CD4-positive, alpha-beta T cell treated with Interleukin-4 for 1 hour (primary cell): ENCODE data around the gene FUOM.
"Not testable (repeated sequence)": the region's sequence is repeated elsewhere in the genome, so short reads cannot be mapped to it uniquely, and the experiment has no call there.

ENCODE experiments used
- DNase-seq, 2 donors: peaks; one replicate each; pipeline ENCODE4 v3.0.0-alpha.2; 2020 to 2022

FUOM gene

DNA sequence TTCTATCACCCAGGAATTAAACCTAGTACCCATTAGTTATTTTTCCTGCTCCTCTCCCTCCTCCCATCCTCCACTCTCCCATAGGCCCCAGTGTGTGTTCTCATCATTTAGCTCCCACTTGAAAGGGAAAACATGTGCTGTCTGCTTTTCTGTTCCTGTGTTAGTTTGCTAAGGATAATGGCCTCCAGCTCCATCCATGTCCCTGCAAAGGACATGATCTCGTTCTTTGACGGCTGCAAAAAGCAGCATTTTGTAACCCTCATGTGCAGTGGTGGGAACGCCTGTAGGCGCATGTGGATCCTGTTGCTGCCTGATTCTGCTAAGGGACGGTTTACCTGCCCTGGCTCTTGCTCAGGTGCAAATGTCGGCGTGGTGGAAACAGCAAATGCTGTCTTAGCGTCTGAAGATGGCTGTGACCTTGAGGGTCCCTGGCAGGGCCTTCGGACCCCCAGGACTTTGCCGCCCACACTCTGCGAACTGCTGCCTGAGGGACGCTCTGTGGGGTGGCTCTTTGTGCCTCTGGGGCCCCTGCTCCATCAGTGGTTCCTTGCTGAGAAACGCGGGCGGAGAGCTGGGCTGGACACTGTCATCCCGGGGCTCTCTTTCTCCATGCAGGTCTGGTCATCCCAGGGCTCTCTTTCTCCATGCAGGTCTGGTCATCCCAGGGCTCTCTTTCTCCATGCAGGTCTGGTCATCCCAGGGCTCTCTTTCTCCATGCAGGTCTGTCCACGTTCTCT, 30.6 kb upstream of the FUOM start:
- no peak for DNase-seq

DNA sequence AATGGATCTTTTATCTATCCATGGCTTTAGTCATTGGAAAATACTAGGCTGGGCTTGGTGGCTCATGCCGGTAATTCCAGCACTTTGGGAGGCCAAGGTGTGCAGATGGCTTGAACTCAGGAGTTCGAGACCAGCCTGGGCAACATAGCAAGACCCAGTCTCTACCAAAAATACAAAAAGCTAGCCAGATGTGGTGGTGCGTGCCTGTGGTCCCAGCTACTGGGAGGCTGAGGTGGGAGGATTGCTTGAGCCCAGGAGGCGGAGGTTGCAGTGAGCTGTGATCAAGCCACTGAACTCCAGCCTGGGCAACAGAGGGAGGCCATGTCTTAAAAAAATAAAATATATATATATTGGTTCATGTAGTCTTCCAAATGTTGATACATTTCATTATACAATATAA, 29.1 kb upstream of the FUOM start:
- not testable (repeated sequence) for DNase-seq

DNA sequence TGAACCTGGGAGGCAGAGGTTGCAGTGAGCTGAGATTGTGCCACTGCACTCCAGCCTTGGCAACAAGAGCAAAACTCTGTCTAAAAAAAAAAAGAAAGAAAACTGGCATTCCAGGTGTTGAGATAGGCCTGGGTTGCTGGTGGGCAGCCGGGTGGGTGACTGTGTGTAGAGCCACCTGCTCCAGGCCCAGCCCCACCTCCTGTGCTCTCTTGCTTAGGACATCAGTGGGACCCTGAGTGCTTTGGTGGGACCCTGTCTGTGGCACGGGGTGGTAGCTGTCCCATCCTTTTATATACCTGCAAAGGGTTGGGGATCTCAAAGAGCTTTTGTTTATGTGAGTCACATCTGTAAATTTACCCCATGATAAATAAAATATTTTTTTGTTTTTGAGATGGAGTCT, 27.4 kb upstream of the FUOM start:
- no peak for DNase-seq

DNA sequence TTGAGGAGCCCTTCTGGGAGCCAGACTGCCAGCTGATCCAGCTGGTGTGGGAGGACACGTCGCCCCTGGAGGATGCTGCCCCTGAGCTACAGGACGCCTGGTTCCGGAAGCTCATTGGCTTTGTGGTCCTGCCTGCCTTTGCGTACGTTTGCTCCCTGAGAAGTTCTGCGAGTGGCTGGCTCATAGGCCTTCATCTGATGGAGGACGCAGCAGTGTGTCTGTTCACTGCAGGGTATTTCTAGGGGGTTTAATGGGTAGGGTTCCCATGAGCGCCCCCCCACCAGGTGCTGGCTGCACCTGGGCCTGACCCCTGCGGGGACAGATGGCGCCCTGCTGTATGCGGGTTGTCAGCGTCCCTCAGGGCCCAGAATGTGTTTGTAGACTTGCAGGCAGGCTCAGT, 26.3 kb upstream of the FUOM start:
- DNase-seq: no peak

DNA sequence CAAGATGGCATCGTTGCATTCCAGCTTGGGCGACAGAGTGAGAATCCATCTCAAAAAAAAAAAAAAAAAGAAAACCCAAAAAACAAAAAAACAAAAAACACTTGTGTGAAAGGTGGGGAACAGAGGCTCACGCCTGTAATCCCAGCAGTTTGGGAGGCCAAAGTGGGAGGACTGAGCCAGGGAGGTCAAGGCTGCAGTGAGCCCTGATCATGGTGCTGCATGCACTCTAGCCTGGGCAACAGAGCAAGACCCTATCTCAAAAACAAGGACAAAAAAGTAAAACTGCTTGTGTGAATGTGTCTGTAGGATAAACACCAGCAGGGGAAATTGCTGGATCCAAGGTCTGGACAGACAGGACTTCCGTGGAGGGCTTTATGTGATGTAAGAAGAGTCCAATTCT, 25.7 kb upstream of the FUOM start:
- no peak for DNase-seq

DNA sequence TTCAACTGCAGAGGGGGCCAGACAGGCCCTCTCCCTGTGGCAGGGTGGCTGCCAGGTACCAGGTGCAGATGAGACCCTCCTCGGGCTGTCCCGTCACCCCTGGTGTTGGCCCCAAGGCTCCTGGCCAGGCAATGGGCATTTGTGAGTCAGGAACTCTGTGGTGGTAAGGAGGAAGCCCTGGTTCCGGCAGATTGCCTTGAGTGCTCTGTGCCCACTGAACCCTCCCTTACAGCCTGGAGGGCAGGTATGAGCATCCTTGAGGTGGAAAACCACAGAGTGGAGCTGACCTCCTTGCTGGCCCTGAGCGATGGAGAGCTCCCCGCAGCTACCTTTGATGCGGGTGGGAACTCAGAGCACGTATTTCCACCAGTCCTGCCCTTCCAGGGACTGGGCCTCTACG, 23.2 kb upstream of the FUOM start:
- DNase-seq: no peak

DNA sequence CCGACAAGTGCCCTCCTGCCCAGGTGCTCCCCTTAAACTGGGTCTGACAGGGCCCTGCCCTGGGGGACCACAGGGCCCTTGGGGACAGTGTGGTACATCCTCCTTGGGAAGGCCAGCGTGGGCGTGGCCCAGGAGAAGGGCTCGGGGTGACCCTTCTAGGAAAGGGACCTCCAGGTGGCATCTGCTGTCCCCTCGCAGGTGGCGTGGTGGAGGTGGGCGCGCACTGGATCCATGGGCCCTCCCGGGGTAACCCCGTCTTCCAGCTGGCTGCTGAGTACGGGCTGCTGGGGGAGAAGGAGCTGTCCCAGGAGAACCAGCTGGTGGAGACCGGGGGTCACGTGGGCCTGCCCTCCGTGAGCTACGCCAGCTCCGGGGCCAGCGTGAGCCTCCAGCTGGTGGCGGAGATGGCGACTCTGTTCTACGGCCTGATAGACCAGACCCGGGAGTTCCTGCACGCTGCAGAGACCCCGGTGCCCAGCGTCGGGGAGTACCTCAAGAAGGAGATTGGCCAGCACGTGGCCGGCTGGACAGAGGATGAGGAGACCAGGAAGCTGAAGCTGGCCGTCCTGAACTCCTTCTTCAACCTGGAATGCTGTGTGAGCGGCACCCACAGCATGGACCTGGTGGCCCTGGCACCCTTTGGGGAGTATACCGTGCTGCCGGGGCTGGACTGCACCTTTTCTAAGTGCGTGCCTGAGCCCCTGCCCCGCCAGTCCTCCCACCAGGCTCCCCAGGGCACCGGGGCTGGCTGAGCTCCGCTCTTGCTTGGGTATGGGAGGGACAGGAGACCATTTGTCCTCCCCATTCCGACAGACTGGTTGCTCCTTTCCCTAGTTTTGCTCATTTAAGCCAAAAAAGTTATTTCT, 22.2 kb upstream of the FUOM start:
- no peak for DNase-seq

DNA sequence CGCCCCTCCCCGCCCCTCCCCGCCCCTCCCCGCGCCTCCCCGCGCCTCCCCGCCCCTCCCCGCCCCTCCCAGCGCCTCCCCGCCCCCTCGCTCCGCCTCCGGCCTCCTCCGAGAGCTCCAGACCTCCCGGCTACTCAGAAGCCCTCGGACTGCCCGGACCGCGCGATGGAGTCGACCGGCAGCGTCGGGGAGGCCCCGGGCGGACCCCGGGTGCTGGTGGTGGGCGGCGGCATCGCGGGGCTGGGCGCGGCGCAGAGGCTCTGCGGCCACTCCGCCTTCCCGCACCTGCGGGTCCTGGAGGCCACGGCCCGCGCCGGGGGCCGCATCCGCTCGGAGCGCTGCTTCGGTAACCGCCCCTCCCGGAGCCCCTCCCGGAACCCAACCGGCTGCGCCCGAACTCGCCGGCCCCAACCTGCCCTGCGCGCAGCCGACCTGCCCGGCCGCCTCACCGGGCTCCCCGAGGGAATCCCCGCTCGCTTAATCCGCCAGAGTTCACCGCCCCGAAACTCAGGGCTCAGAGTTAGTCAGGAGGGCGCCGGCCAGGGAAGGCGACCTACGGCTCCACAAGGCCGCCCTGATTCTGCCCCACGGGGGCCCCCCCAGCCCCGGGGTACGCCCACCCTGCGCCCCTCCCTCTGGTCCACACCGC, 21.5 kb upstream of the FUOM start, which contains the start of gene PAOX:
Gene PAOX (plus strand): TSS at position 111 of the 649 bp plus-strand sequence. CDS start 55 bp downstream, at position 166.
- DNase-seq: peak; percentile 63 to 69

DNA sequence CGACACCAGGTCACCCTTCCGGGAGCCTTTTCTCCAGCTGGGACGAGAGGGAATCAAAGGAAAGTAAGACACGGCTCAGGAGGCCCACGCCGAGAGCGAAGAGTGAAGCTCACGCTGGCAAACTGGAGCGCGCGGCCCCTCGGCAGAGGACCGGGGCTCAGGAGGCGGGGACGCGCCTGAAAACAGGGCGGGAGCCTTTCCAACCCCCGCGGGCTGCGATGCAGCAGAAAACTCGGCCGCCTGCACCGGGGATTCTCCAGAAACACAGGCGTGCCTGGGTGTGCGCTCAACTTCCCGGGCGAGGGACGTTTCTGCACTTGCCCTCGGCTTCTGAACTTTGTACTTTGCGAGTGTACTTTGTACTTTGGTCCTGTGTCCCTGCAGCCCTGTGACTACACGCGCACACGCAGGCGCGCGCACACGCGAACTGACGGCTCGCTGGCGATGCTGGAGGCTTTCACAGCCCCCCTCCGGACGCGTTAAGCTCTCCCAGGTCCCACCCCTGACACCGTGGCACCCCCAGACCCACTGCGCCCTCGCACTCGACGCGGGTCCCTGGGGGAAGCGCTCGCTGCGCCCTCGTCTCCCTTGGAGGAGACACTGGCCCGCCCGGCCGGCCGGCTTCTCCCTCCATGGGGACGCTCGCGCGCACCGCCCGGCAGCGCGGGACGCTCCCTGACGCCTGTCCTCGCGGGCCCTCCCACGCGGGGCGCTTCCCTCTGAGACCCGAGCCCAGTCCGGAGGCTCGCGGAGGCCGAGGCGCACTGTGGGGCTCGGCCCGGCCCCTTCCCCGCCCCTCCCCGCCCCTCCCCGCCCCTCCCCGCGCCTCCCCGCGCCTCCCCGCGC, 20.7 kb upstream of the FUOM start:
- peak; percentile 47 to 63 for DNase-seq

DNA sequence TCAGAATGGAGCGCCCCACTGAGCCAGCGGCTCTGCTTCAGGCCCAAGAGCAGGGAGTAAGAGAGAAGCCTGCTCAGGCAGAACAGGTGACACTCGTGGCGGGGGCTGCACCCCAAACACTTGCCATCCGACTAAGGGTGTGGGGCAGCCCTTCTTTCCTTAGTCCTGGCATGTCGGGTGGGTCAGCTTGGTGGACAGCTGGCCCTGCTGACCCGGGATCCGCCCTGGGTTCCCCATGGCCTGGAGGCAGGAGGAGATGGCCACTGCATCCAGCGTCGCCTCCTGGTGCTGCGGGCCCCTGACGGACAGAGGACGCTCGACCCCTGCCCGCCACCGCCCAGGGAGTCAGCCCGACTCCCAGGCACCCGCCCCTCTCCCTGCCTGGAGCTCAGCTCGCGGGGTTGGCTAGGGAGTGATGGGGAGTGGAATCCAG, 20.0 kb upstream of the FUOM start:
- no peak for DNase-seq

DNA sequence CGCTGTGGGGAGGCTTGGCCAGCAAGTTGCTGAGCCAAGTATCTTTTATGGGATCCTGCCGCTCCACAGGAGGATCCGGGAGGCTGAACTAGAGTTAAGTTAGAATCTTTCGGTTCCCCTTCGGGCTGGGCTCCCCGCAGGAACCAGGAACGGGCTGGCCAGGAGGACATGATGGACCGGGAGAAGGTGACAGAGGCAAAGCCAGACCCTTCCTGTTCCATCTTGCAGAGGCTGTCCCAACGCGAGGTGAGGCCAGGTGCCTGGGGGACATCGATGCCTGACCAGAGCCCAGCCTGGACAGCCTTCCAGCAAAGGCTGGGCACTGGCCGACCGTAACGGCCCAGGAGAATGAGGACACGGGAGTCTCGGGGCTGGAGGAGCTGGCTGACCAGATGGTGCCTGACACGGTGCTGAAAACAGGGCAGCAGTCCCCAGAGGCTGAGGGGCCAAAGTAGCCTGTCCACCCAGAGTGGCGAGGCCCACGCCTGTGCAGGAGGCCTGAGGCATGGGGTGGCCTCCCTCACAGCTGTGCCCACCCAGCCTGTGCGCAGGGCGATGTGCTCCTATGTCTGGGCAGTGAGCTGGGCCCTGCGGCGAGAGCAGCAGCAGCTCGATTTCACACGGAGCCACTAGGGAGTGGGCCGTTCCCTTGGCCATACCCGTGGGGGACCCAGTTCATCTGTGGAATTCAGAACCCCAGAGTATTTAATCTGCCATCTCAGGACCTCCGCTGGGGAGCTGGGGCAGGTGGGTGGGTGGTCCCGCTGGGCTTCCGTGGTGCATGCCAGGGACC, 19.4 kb upstream of the FUOM start:
- no peak for DNase-seq

DNA sequence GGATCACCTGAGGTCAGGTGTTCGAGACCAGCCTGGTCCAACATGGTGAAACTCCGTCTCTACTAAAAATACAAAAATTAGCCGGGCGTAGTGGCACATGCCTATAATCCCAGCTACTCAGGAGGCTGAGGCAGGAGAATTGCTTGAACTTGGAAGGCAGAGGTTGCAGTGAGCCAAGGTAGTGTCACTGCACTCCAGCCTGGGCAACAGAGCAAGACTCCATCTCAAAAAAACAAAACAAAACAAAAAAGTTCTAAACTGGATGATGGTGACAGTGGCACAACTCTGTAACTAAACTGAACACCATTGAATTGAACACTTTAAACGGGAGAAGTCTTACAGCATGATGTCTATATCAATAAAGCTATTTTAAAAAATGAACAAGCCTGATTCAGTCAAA, 18.4 kb upstream of the FUOM start:
- DNase-seq: not testable (repeated sequence)

DNA sequence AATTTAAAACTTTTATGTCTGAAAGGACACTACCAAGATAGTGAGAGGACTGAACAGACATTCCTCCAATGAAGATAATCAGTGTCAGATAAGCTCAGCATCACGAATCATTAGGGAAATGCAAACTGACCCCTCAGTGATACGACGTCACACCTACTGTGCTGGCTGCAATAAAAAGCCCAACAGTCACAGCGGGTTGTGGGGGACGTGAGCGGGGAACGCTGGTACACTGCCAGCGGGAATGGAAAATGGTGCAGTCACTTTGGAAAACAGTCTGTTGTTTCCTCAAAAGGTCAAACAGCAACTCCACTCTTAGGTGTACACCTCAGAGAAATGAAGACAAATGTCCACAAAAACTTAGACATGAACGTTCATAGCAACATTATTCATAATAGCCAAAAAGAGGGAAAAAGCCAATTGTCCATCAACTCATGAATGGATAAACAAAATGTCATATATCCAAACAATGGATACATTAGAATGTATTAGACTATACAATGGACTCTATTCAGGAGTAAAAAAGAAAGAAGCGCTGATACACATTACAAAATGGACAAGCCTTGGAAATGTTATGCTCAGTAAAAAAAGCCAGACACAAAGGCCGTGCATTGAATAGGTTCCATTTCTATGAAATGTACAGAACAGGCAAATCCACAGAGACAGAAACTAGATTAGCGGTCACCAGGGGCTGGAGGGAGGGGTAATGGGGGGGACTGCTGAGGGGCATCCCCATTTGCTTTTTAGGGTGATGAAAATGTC, 17.7 kb upstream of the FUOM start:
- no peak for DNase-seq

DNA sequence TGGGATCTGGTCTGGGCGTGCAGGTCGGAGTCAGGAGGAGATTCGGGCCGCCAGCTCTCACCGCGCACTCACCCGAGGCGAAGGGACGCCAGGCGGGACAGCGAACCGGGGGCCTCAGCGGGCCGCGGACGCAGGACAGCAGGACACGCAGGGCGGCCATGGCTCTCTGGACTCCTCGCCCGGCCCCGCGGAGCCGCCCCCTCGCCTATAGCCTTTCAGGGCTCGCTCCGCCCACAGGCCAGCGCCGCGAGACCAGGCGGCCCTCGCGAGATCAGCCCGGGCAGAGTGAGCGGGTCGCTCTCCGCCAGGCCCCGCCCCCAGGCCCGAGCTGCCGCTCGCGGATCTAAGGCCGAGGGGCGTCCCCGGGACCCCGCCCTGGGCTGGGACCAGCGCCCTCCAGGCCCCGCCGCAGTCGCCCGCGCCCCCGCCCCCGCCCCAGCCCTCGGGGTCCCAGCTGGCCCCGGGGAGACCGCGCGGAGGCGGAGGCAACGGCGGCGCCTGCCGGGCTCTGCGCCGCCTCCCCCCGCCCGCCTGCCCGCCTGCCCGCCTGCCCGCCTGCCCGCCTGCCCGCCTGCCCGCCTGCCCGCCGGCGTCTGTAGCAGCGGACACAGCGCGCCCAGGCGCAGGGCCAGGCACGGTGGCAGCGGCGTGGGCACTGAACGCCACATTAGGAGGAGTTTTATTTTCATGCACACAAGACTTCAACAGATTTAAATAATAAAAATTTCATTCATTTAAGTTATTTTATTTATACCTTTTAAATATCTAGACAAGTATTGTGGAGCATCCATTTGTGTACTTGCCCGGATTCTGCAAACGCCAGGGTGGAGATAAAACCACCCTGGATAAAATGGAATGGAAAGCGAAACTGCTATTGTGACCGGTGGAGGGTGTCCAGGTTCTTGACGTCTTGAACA, 15.6 kb upstream of the FUOM start, which contains the start of gene ECHS1:
Gene ECHS1 (minus strand): TSS at position 181 of the 917 bp plus-strand sequence. CDS start 21 bp downstream, at position 160.
- peak; percentile 92 to 93 for DNase-seq

DNA sequence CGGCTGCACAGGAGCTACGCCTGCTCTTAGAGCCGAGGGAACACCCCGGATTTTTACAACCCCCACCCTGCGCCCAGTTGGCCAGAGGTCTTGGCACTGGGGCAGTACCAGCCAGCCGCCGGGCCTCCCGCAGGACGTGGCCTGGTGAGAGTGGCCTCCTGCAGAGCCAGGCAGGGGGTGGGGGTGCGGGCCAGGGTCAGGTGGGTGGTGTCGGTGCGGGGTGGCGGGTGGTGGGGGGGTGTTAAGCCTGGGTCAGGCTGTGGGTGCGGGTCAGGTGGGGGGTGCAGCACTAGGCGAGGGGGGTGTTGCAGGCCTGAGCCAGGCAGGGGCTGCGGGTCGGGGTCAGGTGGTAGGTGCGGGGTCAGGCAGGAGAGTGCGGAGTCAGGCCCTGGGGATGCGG, 14.7 kb upstream of the FUOM start:
- DNase-seq: no peak

DNA sequence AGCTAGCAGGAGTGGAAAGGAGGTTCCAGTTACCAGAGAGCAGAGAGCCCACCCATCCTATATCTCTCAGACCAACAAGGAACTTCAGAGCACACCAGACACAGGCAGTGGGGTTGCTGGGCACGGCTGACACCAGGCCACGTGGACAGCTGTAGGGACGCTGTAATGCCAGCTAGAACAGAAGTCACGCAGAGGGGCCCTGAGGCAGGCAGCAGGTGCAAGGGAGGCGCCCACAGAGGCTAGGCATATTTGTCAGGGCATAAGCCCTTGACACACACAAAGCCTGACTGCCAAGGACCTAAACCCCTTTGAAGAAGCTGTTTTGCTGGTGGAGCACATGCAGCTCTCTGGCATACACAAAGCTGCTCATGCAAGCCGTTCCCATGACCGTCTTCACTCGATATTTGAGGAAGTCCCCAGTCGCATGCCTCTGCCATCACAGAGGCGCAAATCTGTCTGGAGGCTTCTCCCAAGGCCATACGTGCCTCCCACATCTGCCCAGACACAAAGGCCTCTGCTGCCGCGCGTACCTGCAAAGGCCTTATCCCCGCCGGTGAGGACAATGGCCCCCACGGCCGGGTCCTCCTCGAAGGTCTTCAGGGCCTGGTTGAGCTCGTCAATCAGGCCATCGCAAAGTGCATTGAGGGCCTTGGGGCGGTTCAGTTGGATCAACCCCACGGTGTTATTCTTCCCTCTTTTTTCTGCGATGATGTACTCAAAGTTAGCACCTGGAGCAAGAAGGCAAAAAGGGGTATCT, 12.4 kb upstream of the FUOM start:
- DNase-seq: no peak

DNA sequence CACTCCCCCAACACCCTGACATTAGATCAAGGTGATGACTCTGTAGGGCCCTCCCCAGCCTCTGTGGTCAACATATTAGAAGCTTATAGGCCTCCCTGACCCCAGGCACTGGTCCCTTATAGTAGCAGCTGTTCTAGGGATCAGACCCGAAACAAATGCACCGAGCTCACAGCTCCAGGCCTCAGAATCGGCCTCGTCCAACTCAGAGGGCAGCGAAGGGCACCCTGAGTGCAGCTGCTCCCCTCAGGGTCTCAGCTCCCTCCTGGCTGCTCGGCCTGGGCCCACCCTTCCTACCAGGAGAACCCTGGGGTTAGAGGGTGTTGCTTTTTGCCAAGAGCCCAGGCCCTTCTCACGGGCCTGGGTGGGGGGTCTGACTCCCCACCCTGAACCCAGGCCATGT, 10.3 kb upstream of the FUOM start:
- DNase-seq: no peak

DNA sequence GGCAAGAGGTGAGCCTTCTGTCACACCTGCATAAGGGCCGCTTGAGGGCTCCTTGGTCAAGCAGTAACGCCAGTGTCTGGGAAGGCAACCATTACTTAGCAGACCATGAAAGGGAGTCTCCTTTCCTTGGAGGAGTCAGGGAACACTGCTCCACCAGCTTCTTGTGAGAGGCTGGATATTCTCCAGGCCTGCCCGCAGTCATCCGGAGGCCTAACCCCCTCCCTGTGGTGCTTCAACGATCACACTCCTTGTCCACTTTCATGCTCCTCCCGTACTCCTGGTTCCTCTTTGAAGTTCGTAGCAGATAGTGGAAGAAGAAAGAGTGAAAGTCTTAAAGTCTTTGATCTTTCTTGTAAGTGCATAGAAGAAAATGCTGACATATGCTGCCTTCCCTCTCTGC, 9.6 kb upstream of the FUOM start:
- DNase-seq: not testable (repeated sequence)

DNA sequence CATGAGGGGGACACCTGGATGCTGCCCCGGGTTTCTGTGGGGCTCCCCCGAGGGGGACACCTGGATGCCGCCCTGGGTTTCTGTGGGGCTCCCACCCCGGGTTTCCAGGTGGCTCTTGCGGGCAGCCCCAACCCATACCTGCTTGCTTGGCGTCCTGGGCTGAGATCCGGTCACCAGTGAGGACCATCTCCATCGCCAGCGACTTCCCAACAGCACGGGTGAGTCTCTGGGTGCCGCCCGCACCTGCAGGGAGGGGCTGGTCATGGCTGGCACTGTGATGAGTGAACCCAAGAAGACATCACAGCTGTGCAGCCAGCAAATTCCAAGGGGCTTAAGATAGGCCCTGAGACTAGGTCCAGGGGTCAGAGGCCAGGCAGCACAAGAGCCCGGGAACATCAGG, 8.9 kb upstream of the FUOM start:
- no peak for DNase-seq
